ENCODE results near the gene CCDC47. TPM values are rescaled to one million over a fixed set of nuclear protein-coding genes. Genes with fewer than 3 reads are reported as not detected.

Gene CCDC47
- total and polyA plus RNA-seq, 2 of the 4 experiments (the other 2 are of a cell fraction): 45.7 to 62.0 TPM

DNA sequence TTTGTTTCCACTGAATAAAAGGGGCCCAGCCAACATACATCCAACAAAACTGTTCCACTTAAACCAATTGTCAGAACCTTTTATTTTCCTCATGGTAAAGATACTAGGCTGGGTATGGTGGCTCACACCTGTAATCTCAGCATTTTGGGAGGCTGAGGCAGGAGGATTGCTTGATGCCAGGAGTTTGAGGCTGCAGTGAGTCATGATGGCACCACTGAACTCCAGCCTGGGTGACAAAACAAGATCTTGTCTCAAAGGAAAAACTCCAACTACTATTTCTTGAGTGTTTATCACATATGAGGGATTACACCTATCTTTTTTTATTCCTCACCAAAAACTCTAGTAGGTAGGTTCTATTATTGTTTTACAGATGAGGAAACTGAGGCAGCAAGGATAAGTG, 49.1 kb upstream of the CCDC47 start:
- Histone ChIP-seq H2BK15ac (ENCODE audit: low read depth, low read length) (no peak overlapping the region), H4K91ac (ENCODE audit: insufficient read depth, low read depth, low read length) (no peak overlapping the region), H4K8ac (ENCODE audit: low read depth in 2 of 2, low read length in 2 of 2) (no peak overlapping the region), H2AK5ac (ENCODE audit: low read depth, low read length) (no peak overlapping the region), H4K5ac (ENCODE audit: low read depth, low read length) (no peak overlapping the region), H3K56ac (ENCODE audit: extremely low read depth, insufficient read depth, low read length) (no peak overlapping the region), H3K27me3 (ENCODE audit: control insufficient read depth, insufficient read depth, low read length) (no peaks in the 10 kb centered on the region), H3K9me1 (ENCODE audit: insufficient read depth, low read length) (peaks cover 27% of the 10 kb centered on the region), H3K14ac (replicated peaks; ENCODE audit: low read depth, low read length) (no peak overlapping the region), H3K79me1 (ENCODE audit: low read depth in 1 of 2, low read length in 2 of 2) (peaks cover 42 to 83% of the 10 kb centered on the region in 2 experiments), H2BK5ac (ENCODE audit: low read depth, low read length, poor library complexity, severe bottlenecking) (no peak overlapping the region), H3K9me3 (ENCODE audit: control insufficient read depth, insufficient read depth, low read length) (no peaks in the 10 kb centered on the region), H3K4me3 (ENCODE audit: insufficient read depth, low read depth, low read length) (no peak overlapping the region), H2AFZ (replicated peaks; ENCODE audit: low read length, poor library complexity) (no peak overlapping the region), H3K23ac (ENCODE audit: low read depth, low read length) (no peak overlapping the region), H4K20me1 (ENCODE audit: insufficient read depth, low read length) (peaks cover 30% of the 10 kb centered on the region), H2AK9ac (replicated peaks; ENCODE audit: low read depth, low read length, poor library complexity) (no peak overlapping the region), H2BK20ac (ENCODE audit: low read depth, low read length) (no peak overlapping the region), H3K18ac (ENCODE audit: low read depth, low read length) (no peak overlapping the region), H2BK120ac (ENCODE audit: low read depth, low read length) (no peak overlapping the region), H3K4me2 (ENCODE audit: low read depth, low read length) (no peak overlapping the region), H3K9ac (ENCODE audit: low read depth, low read length) (no peak overlapping the region), H3K4me1 (ENCODE audit: control insufficient read depth, insufficient read depth, low read length) (peaks cover 5% of the 10 kb centered on the region), H3K36me3 (ENCODE audit: control insufficient read depth, insufficient read depth, low read length) (peaks cover 74% of the 10 kb centered on the region), H3K4ac (ENCODE audit: low read depth, low read length) (no peak overlapping the region), H3K27ac (ENCODE audit: insufficient read depth, low read length) (no peak overlapping the region)
- intact Hi-C loops (cut with micrococcal nuclease) (no loop called here), dilution Hi-C loops (cut with HindIII; ENCODE audit: low sequenced_read_pairs, unreplicated experiment) (no loop called here), in situ Hi-C loops (cut with MboI; ENCODE audit: low sequenced_read_pairs) (no loop called here)
- TF ChIP-seq RCOR1 (IDR thresholded peaks at IDR 0.05; ENCODE audit: insufficient replicate concordance, low read length): no peak
- no peak for TF ChIP-seq RAD21 (IDR thresholded peaks at IDR 0.05; ENCODE audit: low read length)
- no peak for TF ChIP-seq BHLHE40 (IDR thresholded peaks at IDR 0.05; ENCODE audit: low read depth, low read length)
- TF ChIP-seq, protein P1, sequence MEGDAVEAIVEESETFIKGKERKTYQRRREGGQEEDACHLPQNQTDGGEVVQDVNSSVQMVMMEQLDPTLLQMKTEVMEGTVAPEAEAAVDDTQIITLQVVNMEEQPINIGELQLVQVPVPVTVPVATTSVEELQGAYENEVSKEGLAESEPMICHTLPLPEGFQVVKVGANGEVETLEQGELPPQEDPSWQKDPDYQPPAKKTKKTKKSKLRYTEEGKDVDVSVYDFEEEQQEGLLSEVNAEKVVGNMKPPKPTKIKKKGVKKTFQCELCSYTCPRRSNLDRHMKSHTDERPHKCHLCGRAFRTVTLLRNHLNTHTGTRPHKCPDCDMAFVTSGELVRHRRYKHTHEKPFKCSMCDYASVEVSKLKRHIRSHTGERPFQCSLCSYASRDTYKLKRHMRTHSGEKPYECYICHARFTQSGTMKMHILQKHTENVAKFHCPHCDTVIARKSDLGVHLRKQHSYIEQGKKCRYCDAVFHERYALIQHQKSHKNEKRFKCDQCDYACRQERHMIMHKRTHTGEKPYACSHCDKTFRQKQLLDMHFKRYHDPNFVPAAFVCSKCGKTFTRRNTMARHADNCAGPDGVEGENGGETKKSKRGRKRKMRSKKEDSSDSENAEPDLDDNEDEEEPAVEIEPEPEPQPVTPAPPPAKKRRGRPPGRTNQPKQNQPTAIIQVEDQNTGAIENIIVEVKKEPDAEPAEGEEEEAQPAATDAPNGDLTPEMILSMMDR (conservative IDR thresholded peaks at IDR 0.05; ENCODE audit: low read depth, low read length): no peak
- no peak for TF ChIP-seq FOS (IDR thresholded peaks at IDR 0.05; ENCODE audit: low read depth, low read length)
- no peak for TF ChIP-seq CHD1 (IDR thresholded peaks at IDR 0.05; ENCODE audit: low read depth, low read length)
- TF ChIP-seq SMC3 (IDR thresholded peaks at IDR 0.05; ENCODE audit: low read depth, low read length): no peak
- TF ChIP-seq RFX5 (IDR thresholded peaks at IDR 0.05; ENCODE audit: low read depth, low read length): no peak
- TF ChIP-seq CEBPB (IDR thresholded peaks at IDR 0.05; ENCODE audit: low read depth, low read length): no peak
- TF ChIP-seq POLR2A (IDR thresholded peaks at IDR 0.05; ENCODE audit: low read depth, low read length): no peak
- TF ChIP-seq NFE2L2 (IDR thresholded peaks at IDR 0.05; ENCODE audit: low read depth, low read length): no peak
- POLR2A ChIA-PET (ENCODE audit: unreplicated experiment): no interaction called here
- DNase-seq (no peak), ATAC-seq (ENCODE audit: low read depth) (no peak)
- CTCF ChIA-PET: no interaction called here
- no TSS peak for BruUV-seq (replicated peaks)
